SJCRH30 (cell line): ENCODE measurements around the gene GLB1L2. TPM values are rescaled to one million over a fixed set of nuclear protein-coding genes. Genes with fewer than 3 reads are reported as not detected.

Source experiments
- DNase-seq, 2 experiments: peaks; one replicate each; pipeline ENCODE4 v3.0.0-alpha.2; 2015 to 2020
- H3K27ac ChIP-seq: fragments of 250-450 bp; sonication (Bioruptor Pico); 2 replicates; pipeline ENCODE4 v1.5.1; 2020; ENCODE audit warnings: mild to moderate bottlenecking, moderate library complexity
- H3K27me3 ChIP-seq: fragments of 250-450 bp; sonication (Bioruptor Pico); 2 replicates; pipeline ENCODE4 v1.5.1; 2020; ENCODE audit warnings: mild to moderate bottlenecking, moderate library complexity
- H3K36me3 ChIP-seq: fragments of 250-450 bp; sonication (Bioruptor Pico); 2 replicates; pipeline ENCODE4 v1.5.1; 2020; ENCODE audit warnings: mild to moderate bottlenecking, moderate library complexity
- H3K4me1 ChIP-seq: fragments of 250-450 bp; sonication (Bioruptor Pico); 2 replicates; pipeline ENCODE4 v1.5.1; 2020; ENCODE audit warnings: mild to moderate bottlenecking, moderate library complexity
- H3K4me3 ChIP-seq: fragments of 250-450 bp; sonication (Bioruptor Pico); 2 replicates; pipeline ENCODE4 v1.5.1; 2020; ENCODE audit warnings: mild to moderate bottlenecking, moderate library complexity
- H3K9me3 ChIP-seq: fragments of 250-450 bp; sonication (Bioruptor Pico); replicated peaks from 2 replicates; pipeline ENCODE4 v1.5.1; 2020; ENCODE audit warnings: mild to moderate bottlenecking, moderate library complexity
- total RNA-seq: library from RNA; depleted of rRNA; stranded (reverse); fragments of >200 nt; shearing (Covaris generic); gene quantifications from 2 replicates; pipeline ENCODE4 v1.2.3, GENCODE V29; 2014

Gene GLB1L2
- total RNA-seq, 1 experiment from 2014 or later = not detected

DNA sequence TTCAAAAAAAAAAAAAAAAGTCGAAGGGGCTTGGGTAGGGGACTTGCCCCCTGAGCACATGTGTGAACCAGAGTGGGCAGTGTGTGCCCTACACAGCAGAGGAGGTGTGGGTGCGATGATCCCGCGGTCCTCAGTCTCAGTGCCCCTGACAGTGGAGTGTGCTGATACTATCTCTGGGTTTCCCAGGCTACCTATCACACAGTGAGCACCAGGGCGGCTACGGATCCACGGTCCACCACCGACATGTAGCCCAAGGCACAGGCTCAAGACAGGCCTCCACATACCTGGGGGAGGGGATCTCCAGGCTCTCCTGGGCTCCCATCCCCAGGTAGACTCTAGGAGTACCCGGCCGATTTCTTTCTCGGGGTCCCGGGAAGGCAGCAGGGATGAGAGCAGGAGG lies 71.1 kb downstream of the GLB1L2 start:
- DNase-seq = no peak
- no peaks in the 10 kb centered on the region for H3K36me3 ChIP-seq
- H3K27ac ChIP-seq = no peak overlapping the region
- no peaks in the 10 kb centered on the region for H3K9me3 ChIP-seq
- H3K4me3 ChIP-seq = no peak overlapping the region
- no peaks in the 10 kb centered on the region for H3K4me1 ChIP-seq
- no peaks in the 10 kb centered on the region; the same call in 1 of the 2 replicates for H3K27me3 ChIP-seq

- Histone ChIP-seq H3K4me3 (no peak overlapping the region), H3K36me3 (no peaks in the 10 kb centered on the region), H3K27ac (no peak overlapping the region), H3K9me3 (no peaks in the 10 kb centered on the region), H3K27me3 (no peaks in the 10 kb centered on the region), H3K4me1 (no peaks in the 10 kb centered on the region)
- no peak for DNase-seq
These were observed 73.0 kb downstream of the GLB1L2 start for GRCh38 chr11:134404575-134405341.

DNA sequence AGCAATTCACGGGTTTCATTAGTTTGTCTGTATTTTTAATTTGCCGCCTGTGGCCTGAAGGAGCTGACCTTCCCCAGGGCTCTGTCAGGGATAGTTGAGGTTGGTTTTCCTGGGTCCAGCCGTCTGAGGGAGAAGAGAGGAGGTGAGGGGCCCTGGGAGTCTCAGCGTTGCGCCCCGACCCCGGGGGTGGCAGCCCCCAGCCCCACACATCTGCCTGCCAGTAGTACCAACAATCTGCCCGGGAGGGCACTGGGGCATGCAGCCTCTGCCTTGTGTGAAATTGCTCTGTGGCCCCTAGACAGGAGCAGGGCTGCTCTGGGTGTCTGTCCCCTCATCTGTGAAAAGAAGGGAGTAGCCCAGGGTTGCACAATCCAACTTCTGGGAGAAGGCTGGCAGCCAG lies 73.6 kb downstream of the GLB1L2 start:
- H3K36me3 ChIP-seq = no peaks in the 10 kb centered on the region
- H3K9me3 ChIP-seq = no peaks in the 10 kb centered on the region
- H3K27ac ChIP-seq = no peak overlapping the region
- no peak for DNase-seq
- H3K4me1 ChIP-seq = no peaks in the 10 kb centered on the region
- no peak overlapping the region for H3K4me3 ChIP-seq
- H3K27me3 ChIP-seq = no peaks in the 10 kb centered on the region

GRCh38 chr11:134405841-134406240 lies 74.1 kb downstream of the GLB1L2 start:
- H3K4me3 ChIP-seq = no peak overlapping the region
- no peak overlapping the region for H3K27ac ChIP-seq
- H3K27me3 ChIP-seq = no peaks in the 10 kb centered on the region
- no peak for DNase-seq
- H3K36me3 ChIP-seq = no peaks in the 10 kb centered on the region
- H3K4me1 ChIP-seq = no peaks in the 10 kb centered on the region
- no peaks in the 10 kb centered on the region for H3K9me3 ChIP-seq

DNA sequence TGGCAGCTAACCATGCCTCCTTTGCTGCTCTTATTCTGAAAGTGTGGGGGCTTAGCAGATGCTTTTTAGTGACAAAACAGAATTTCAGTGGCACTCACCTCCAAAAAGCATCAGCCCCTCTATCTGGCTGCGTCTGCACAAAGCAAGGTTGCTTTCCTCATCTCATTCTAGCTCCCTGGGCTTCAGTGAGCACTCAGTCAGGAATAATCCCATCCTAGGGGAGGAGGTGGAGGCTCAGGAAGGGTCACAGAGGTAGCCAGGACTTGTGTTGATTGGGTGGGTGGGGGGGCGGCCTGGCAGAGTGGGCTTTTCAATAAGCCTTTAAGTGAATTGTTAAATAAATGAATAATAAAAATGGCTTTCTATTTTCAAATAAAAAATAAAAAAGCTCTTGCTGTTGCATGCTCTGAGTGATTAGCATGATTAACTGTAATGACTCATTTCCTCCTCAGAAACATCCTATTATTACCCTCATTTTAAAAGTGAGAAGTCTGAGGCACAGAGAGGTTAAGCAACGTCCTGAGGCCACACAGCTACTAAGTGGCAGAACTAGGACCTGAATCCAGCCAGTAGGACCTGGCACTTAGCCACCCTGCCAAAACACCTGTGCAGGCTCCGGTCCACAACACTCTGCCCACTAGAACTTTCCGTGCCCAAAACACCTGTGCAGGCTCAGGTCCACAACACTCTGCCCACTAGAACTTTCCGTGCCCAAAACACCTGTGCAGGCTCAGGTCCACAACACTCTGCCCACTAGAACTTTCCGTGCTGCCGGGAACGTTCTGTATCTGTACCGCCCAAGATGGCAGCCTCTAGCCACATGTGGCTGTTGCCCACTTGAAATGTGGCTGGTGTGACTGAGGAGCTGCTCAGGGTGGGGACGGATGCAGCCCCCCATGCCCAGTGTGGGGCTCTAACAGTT lies 74.7 kb downstream of the GLB1L2 start:
- H3K4me3 ChIP-seq = no peak overlapping the region
- no peak for DNase-seq
- H3K27me3 ChIP-seq = no peaks in the 10 kb centered on the region
- H3K9me3 ChIP-seq = no peaks in the 10 kb centered on the region
- no peak overlapping the region for H3K27ac ChIP-seq
- H3K4me1 ChIP-seq = no peaks in the 10 kb centered on the region
- H3K36me3 ChIP-seq = no peaks in the 10 kb centered on the region

DNA sequence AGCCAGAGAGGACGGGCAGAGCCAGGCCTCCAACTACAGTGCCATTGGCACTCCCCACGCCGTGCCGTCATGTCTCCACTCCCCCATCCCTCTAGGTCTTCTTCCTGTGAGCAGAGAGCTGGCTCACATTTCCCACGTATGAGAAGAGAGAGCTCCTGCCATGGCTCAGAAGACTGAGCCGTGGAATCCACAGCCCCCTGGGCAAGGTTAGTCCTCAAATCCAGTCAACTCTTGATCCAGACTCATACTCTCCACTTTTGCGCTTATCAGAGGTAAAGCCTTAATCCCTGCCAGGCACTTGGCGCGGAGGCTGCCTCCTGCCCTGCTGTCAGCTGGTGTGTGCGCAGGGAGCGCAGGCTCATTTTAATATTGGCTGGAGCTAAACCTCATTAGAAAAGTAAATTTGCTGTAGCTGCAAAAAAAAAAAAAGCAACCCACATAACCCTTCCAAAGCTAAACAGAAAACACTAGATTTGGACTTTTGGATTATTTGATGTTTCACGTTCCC lies 75.6 kb downstream of the GLB1L2 start:
- Histone ChIP-seq H3K4me1 (no peaks in the 10 kb centered on the region), H3K36me3 (no peaks in the 10 kb centered on the region), H3K4me3 (no peak overlapping the region), H3K27ac (no peak overlapping the region), H3K27me3 (no peaks in the 10 kb centered on the region), H3K9me3 (no peaks in the 10 kb centered on the region)
- no peak for DNase-seq

GRCh38 chr11:134407923-134408322 lies 76.1 kb downstream of the GLB1L2 start:
- DNase-seq = no peak
- Histone ChIP-seq H3K36me3 (no peaks in the 10 kb centered on the region), H3K27ac (no peak overlapping the region), H3K4me1 (no peaks in the 10 kb centered on the region), H3K9me3 (no peaks in the 10 kb centered on the region), H3K4me3 (no peak overlapping the region), H3K27me3 (no peaks in the 10 kb centered on the region)

- H3K27me3 ChIP-seq = no peaks in the 10 kb centered on the region
- no peaks in the 10 kb centered on the region for H3K36me3 ChIP-seq
- no peak overlapping the region for H3K4me3 ChIP-seq
- H3K9me3 ChIP-seq = no peaks in the 10 kb centered on the region
- H3K27ac ChIP-seq = no peak overlapping the region
- DNase-seq = no peak
- no peaks in the 10 kb centered on the region for H3K4me1 ChIP-seq
These were observed 78.0 kb downstream of the GLB1L2 start for GRCh38 chr11:134409552-134410429.

DNA sequence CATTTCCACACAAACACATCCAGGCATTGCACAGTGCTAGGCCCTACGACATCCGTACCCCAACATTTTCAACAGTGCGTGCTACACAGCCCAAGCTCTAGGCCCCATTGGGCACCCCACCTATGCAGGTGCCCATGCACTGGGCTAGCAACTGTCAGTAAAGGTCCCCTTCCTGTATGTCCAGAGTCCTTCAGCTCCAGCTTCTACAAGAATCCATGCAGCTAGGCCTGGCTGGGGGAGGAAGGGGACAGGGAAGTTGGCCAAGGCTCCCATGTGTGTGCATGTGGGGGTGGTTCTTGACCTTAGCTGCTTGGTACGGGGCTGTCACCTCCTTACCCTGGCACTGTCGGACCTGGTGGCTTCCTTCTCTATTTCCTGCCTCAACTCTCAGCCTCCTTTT lies 79.0 kb downstream of the GLB1L2 start:
- H3K27me3 ChIP-seq = no peaks in the 10 kb centered on the region
- no peaks in the 10 kb centered on the region for H3K4me1 ChIP-seq
- H3K4me3 ChIP-seq = no peak overlapping the region
- no peaks in the 10 kb centered on the region for H3K36me3 ChIP-seq
- no peak for DNase-seq
- H3K9me3 ChIP-seq = no peaks in the 10 kb centered on the region
- no peak overlapping the region for H3K27ac ChIP-seq

DNA sequence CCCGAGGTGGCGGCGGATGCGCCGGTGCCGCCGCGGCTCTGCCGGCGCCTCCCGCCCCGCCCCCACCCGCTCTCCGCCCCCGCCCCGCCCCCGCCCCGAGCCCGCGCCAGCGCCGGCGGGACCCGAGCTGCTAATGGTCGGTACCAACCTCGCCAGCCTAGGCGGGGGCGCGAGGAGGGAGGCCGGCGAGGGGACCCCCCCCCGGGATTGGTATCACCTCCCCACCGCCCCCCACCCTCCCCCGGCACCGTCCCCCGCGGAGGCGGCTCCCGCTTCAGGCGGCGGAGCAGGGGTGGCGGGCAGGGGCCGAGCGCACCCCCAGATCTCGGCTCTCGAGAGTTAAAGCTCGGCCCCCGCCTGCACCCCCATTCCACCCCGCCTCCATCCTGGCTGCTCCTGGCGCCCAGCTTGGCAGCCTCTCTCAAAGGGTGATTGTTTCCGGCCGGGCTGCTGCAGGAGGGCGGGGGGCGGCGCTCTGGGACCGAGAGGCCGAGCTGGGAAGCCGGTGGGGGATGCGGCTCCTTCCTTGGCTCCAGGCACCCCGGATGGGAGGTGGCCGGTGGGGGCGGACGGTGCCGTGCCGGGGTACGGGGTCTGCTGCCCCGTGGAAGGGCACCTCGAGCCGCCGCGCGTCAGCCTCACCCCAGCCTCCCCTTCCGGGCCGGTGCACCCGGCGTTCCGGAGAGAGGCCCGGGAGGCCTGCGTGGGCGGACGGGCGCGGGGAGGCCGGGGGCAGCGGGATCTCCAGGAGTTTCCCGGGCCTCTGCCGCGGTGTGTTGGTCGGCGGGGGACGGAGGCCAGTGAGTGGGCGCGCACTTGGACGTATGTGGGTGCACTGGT lies 80.6 kb downstream of the GLB1L2 start, which contains the start of gene B3GAT1:
Gene B3GAT1, minus strand, starts transcription at position 40 of the 840 bp plus-strand sequence. CDS start 24,583 bp downstream, outside the sequence.
- Histone ChIP-seq H3K36me3 (no peaks in the 10 kb centered on the region), H3K4me3 (no peak within 1 kb of the TSS), H3K27me3 (no peaks in the 10 kb centered on the region), H3K4me1 (no peaks in the 10 kb centered on the region), H3K9me3 (no peaks in the 10 kb centered on the region), H3K27ac (no peak within 1 kb of the TSS)
- DNase-seq = no peak

DNA sequence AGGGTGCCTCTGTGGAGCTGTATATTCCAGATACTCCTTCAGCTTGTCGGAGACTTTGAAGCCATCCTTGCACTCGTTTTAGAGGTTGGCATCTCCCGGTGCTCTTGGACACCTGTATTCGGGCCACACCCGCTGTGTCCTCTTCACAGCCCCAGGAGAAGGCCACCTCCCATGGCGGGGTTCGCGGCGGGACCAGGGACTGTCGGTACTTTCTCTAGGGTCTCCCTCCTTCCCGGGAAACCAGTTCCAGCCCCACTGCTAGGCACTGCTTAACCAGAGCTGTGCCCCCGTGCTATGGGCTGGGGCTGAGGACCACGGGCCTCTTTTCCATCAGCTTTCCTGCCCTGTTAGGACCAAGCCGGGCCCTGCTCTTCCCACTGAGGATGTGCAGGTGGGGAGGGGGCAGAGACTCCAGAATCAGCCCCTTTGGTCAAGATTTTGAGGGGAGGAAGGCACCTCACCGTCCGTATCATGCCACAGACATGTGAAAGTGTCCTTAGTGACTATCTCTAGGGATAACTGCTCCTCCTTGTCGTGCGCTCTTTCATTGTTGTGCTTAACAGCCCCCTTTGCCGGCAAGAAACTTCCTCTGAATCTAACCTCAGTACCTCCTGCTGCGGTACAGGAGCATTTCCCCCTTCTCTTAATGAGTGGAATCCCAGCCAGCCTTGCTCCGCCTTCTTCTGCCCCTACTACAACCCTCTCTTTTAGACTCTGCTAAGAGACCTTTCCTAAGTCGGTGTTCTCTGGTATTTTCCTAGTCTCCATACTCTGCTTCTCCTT lies 81.4 kb downstream of the GLB1L2 start:
- H3K27ac ChIP-seq = no peak overlapping the region
- H3K27me3 ChIP-seq = no peaks in the 10 kb centered on the region
- H3K4me1 ChIP-seq = no peaks in the 10 kb centered on the region
- no peaks in the 10 kb centered on the region for H3K9me3 ChIP-seq
- no peak for DNase-seq
- no peak overlapping the region for H3K4me3 ChIP-seq
- H3K36me3 ChIP-seq = no peaks in the 10 kb centered on the region

GRCh38 chr11:134413826-134414731 lies 82.3 kb downstream of the GLB1L2 start:
- no peak overlapping the region for H3K4me3 ChIP-seq
- H3K27ac ChIP-seq = no peak overlapping the region
- no peaks in the 10 kb centered on the region for H3K36me3 ChIP-seq
- no peaks in the 10 kb centered on the region for H3K9me3 ChIP-seq
- no peak for DNase-seq
- no peaks in the 10 kb centered on the region for H3K4me1 ChIP-seq
- H3K27me3 ChIP-seq = no peaks in the 10 kb centered on the region
